Activated T-cell treated with anti-CD3 and anti-CD28 coated beads for 24 hours (primary cell): ENCODE results near the gene EFNB1.
"Not testable (repeated sequence)": the region's sequence is repeated elsewhere in the genome, so short reads cannot be mapped to it uniquely, and the experiment has no call there.

ENCODE experiments used
- DNase-seq: peaks from one replicate; pipeline ENCODE4 v3.0.0-alpha.2; 2020; ENCODE audit warnings: low read depth

EFNB1 gene

GRCh38 chrX:68828740-68829581 lies at the start of gene EFNB1:
Gene EFNB1, plus strand, starts transcription at chrX:68829021. Its CDS starts 756 bp downstream, at chrX:68829777.
- peak; percentile 73 for DNase-seq

GRCh38 chrX:68781295-68781694 lies 47.5 kb upstream of the EFNB1 start:
- not testable (repeated sequence) for DNase-seq

DNA sequence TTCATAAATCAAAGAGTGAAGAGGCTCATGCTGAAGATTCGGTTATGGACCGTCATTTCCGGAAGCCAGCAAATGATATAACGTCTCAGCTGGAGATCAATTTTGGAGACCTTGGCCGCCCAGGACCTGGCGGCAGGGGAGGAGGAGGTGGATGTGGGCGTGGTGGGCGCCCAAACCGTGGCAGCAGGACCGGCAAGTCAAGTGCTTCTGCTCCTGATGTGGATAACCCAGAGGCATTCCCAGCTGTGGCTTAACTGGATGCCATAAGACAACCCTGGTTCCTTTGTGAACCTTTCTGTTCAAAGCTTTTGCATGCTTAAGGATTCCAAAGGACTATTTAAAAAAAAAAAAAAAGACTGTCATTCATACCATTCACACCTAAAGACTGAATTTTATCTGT lies 44.0 kb upstream of the EFNB1 start:
- no peak for DNase-seq

DNA sequence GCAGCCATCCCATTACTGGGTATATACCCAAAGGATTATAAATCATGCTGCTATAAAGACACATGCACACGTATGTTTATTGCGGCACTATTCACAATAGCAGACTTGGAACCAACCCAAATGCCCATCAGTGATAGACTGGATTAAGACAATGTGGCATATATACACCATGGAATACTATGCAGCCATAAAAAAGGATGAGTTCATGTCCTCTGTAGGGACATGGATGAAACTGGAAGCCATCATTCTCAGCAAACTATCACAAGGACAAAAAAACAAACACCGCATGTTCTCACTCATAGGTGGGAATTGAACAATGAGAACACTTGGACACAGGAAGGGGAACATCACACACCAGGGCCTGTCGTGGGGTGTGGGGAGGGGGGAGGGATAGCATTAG lies 42.2 kb upstream of the EFNB1 start:
- not testable (repeated sequence) for DNase-seq

DNA sequence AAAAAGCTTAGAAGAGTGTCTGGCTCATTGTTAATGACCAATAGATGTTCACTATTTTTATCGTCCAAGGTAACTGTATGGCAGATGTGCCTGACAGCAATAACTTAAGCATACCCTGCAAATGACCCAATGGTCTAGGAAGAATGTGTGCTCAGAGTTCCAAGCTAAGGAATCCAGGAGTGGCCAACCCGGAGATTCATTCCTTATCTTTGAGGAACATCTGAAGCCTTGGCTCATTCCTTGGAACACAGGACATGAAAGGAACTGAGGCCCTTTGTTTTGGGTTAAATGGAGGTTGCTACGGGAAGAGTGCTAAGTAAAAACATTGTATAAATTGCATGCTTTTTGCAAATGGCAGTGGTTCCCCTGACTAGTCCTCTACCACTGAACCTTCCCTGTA lies 38.9 kb upstream of the EFNB1 start:
- DNase-seq: no peak

DNA sequence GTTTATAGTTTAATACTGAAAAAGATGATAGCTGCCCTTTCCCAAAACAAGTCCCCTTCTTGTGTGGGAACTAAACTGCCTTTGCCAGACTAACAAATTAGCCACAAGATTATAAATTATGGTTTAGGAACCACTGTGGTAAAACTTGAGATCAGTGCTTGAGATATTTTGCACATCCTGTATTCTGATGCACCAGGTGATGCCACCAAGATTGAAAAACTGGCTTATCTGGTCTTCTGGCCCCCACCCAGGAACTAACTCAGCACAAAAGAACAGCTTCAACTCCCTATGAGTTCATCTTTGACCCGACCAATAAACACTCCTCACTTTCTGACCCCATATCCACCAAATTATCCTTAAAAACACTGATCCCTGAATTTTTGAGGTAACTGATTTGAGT lies 36.7 kb upstream of the EFNB1 start:
- no peak for DNase-seq

- DNase-seq: no peak
These were observed 34.4 kb upstream of the EFNB1 start for GRCh38 chrX:68794461-68794860.

DNA sequence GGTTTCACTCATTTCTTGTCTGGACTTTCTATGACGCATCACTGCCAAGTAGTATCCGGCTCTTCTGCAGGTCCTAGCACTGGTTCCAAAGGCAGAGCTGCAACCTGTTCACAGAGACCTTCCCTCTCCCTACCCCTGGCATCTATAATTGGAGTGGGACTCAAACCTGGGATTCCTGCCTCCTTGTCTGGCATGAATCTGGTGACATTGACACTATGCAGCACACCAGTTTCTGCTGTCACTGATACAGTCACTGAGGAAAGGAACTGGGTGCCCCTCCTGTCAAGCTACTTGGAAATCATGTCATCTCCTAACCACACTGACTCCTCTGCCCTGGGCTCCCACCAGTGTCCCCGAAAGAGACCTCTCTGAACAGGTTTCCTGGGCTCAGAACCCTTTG lies 33.1 kb upstream of the EFNB1 start:
- DNase-seq: no peak

GRCh38 chrX:68798400-68798799 lies 30.4 kb upstream of the EFNB1 start:
- not testable (repeated sequence) for DNase-seq

DNA sequence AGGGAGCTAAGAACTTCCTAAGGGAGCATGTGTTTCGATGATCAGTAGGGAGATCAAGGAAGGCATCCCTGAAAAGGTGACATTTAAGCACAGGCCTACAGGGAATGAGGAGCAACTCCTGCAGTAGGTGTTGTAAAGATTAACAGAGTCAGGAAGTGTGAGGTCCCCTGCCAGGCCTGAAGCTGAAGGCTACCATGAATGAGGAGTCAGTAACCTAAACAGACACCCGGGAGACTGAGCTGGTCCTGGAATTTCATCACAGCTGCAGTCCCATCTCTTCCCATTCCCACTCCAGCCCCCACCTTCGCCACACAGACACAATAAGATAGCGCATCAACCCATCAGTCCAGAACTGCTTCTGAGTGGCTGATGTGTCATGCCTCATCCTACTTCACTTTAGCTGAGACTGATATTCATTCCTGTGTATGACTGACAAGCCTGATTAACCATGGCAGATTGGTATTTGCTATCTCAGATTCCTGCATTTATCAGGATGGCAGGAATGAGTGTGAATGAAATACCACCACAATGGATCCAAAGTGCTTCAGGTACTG lies 27.0 kb upstream of the EFNB1 start:
- no peak for DNase-seq

GRCh38 chrX:68807818-68808217 lies 21.0 kb upstream of the EFNB1 start:
- DNase-seq: no peak

DNA sequence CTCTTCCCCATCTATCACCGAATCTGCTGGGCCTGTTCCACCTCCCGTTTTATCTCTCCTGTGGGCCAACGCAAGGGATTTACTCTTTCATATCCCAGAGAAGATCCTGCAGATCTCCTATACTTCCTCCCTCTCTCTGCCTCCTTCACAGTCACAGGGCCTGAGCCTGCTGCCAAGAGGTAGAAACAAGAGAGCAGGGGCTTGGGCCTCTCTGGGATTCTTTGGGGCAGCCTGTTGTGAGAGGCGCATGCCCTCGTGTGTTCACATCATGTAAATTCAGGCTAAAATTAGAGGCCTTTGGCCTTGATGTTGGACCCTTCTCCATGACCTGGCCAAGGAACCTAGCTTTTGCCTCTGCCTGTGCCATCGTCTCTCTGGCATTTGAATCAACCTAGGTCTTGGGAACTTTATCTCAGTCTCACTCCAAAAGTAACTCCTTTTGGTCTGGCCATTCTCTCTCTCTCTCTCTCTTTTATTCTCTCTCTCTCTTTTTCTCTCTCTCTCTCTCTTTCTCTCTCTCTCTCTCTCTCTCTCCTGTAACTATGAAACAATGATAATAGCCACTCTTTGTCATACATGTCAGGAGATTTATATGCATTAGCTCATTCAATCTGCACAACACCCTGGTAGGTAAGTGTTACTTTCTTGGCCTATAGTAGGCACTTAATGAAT lies 20.0 kb upstream of the EFNB1 start:
- DNase-seq: no peak

DNA sequence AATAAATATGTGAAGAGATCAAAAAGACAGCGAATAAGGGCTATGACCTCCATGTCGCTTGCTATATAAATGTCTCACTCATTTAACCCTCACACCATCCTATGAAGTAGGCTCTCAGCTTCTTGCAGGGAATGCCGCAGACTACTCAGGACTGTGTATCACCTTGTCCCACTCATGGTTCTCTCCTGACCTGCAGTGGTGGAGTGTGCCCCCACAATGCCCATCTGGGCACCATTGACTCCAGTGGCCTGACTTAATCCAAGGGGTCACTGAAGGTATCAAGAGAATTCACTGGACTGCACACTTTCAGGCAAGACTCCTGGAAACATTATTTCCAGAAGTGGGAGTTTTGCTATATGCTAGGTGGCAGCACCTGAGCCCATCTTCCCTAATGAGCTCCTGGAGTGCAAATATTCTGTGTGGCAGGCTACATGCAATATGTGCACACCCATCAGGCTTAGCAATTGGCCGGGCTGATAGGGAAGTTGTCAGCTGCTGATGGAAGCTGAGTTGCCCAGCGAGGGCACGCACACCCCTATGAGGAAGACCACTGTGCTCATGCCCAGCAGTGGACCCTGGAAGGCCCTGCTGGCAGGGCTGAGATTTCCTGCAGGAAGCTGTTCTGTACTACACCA lies 8.2 kb upstream of the EFNB1 start:
- DNase-seq: no peak

GRCh38 chrX:68821616-68822015 lies 7.2 kb upstream of the EFNB1 start:
- no peak for DNase-seq

- no peak for DNase-seq
These were observed 6.0 kb upstream of the EFNB1 start for GRCh38 chrX:68822641-68823410.

- DNase-seq: no peak
These were observed 5.2 kb upstream of the EFNB1 start for GRCh38 chrX:68823413-68824151.

- DNase-seq: no peak
These were observed 4.7 kb upstream of the EFNB1 start for GRCh38 chrX:68824152-68824433.

- no peak for DNase-seq
These were observed 4.2 kb upstream of the EFNB1 start for GRCh38 chrX:68824565-68825125.

- DNase-seq: no peak
These were observed 2.5 kb upstream of the EFNB1 start for GRCh38 chrX:68826113-68826980.

- no peak for DNase-seq
These were observed 1.6 kb upstream of the EFNB1 start for GRCh38 chrX:68827256-68827655.
